NCI-H1930 (cell line): ENCODE results near the gene SIPA1L3.

Source experiments
- DNase-seq, 2 experiments: peaks; one replicate each; lab custom pipeline; 2025; lab: John Stamatoyannopoulos, UW

Gene SIPA1L3

DNA sequence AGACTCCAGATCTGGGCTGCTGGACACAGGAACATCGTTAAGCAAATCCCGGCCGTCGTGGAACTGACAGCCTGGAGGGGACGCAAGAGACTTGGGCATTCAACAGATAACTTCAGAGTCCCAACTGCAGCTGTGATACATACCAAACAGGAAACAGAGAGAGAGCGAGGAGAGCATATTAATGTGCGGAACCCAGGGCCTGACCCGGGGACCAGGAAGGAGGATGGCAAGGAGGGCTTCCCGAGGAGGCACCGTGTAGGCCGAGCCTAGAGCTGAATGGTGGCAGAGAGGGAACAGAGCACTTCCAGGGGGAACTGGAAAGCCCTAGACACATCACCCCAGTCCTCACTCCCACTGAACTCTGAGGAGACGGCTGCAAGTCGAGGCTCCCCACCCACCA lies 68.1 kb downstream of the SIPA1L3 start:
- no peak for DNase-seq

DNA sequence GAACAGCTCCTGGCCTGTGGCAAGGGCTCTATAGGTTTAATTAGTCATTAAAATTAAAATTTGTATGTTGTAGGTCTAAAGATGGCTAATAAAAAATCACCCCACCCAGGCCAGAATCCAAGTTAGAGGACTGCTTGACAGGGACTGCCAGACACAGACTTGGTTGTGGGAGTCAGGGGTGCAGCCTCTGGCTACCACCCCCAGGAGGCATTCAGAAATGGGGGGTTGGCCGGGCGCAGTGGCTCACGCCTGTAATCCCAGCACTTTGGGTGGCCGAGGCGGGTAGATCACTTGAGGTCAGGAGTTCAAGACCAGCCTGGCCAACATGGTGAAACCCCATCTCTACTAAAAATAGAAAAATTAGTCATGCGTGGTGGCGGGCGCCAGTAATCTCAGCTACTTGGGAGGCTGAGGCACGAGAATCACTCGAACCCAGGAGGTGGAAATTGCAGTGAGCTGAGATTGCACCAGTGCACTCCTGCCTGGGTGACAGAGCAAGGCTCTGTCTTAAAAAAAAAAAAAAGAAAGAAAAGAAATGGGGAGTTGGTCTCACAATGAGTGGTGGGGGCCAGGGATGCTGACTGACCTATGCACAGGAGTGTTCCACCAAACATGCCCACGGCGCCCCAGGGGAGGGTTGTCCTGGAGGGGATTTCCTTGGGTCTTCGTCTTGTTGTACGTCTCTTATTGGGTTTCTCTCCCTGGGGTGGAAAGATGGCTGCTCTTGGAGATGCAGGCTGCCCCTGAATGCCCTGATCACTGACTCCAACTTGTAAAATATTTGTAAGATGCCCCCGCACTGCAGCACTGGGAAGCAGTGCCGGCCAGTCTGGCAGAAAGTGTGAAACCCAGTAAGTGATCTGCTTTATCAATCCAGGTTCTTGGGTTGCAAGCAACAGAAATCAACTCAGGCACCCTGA lies 68.8 kb downstream of the SIPA1L3 start:
- DNase-seq: no peak

DNA sequence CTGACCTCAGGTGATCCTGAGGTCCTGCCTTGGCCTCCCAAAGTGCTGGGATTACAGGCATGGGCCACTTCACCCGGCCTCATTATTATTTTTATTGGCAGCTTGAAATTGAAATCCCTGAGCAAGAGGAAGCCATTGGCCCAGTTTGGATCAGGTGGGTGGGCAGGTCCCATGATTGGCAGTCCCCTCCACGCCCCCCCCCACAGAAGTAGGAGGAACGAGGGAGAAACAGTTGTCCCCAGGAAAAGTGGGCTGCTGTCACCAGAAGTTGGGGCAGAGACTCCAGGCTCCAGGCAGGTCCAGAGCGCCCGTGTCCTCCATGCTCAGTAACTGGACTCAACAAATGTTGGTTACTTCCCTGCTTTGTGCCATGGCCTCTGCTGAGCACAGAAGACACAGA lies 70.4 kb downstream of the SIPA1L3 start:
- DNase-seq: no peak

DNA sequence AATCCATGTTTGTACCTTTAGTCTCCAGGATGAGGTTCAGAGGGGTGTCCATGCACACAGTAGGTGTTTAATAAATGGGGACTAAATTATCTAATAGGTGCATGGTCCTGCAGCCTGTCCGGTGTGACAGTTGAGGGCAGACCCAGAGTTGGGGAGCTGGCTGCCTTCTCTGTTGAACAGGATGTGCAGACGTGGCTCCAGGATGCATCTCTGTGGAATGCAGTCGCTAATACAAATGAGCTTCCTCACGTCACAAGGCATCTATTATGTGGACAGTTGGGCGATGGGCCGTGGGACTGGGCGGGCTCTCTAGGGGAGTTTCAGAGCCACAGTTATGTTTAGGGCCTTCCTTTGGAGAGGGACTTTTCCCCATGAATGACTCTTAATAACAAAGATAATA lies 71.0 kb downstream of the SIPA1L3 start:
- DNase-seq: no peak

DNA sequence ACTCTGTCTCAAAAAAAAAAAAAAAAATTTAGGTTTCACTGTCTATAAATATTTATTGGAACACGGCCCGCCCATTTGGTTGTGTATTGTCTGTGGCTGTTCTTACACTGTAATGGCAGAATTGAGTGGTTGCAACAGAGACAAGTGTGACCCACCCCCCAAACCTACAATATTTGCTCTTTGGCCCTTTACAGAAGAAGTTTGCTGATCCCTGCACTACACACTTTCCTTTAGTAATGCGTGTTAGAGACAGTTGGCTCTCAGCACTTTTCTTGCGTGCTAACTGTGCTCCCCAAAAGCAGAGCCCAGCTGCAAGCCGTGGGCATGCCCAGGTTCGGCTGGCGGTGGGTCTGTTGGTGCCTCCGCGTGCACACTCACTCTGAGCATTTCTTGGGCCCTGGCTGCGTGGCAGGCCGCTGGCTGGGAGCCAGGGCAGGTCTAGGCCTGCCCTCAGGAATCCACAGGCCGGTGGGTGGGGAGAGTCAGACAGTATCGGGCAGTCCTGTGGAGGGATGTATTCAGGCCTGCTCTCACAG lies 72.6 kb downstream of the SIPA1L3 start:
- no peak for DNase-seq

DNA sequence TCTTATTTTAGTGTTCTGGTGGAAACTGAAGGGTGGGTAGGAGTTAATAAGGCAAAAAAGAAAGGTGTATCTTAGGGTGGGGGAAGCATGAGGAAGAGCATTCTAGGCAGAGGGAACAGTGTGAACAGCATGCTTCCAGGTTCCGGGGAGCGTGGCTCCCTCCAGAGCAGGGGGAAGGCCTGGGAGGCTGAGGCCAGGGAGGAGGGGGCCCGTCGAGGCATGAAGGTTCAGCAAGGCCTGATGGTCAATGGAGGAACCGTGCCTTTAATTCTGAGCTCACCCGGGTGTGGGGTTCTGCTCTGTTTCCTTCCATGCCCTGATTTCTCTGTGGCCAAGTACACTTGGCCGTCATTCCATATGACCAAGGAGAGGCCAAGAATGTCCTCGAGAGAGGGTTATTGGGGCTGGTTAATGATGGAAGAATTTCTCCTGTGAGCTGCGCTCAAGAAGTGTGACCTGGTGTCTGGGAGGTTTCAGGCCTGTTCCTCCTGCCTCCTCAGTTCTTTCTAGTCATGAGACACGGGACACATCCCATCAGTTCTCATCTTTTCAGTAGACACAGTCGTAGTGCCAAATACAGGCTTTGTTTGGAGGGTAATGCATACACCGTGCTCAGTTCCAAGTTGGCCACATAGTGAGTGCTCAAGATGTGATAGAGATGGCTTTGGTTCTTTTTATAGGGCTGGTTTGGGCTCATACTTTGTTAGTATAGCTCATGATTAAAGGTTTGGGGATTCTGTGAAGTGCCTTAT lies 73.6 kb downstream of the SIPA1L3 start:
- DNase-seq: no peak

DNA sequence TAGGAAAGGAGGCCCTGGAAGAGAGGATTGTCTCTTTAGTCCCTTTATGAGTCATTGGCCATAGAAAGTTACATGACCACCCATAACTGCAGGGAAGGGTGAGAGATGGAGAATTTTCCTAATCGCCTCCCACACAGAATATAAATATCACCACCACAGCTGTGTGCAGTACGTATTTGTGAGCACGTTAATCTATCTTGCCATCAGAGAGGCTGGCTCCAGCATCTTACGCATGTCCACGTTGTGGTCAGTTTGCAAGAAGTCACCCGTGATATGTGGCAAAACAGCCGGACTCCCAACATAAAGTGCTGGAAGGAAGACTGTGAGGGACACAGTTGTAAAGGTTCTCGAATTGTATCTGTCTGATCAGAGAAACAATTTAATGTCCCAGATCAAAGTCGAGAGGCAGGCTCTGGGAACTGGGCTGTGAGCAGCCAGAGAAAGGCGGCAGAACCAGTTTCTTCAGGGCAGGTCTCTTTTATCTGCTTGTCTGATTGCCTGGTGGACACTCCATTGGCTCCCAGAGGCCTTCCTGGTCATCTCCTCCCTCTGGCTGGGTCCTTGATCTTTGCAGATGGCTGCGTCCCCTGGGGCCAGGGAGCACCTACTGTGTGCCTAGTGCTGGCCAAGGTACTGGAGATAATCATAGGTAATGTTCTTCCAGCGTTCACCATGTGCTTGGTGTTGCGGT lies 74.9 kb downstream of the SIPA1L3 start:
- no peak for DNase-seq

DNA sequence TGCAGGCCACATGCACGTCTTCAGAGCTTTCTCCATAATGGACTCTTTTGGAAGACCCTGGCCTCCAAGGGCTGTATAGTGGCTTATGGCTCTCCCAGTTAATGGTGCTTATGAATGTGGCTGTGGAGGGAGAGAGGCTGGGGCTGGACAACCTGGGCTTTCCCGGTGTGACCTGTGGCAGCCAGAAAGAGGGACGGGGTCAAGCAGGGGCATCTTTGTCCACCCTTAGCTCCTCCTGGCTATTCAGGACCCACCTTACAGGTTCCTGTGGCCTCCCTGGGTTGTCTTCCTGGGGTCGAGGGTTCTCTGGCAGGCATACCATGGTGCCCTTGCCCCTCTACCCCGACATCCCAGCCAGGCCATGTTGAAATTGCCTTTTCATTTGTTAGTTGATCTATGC lies 75.6 kb downstream of the SIPA1L3 start:
- no peak for DNase-seq

DNA sequence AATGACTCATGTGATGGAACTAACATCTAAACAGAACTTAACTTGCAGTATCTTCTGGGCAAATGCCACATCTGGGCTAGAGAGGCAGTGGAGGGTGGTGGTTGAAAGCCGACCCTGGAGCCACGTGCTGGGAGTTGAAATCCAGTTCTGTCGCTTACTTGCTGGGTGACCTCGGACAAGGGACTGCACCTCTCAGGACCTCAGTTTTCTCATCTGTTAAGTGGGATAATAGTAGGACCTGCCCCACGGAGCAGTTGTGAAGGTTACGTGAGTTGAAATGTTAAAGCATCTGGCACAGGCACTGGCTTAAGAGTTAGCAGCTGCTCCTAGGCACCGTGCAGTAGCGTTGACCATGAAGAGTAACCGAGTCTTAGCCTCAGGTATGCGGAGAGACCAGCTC lies 76.1 kb downstream of the SIPA1L3 start:
- no peak for DNase-seq

DNA sequence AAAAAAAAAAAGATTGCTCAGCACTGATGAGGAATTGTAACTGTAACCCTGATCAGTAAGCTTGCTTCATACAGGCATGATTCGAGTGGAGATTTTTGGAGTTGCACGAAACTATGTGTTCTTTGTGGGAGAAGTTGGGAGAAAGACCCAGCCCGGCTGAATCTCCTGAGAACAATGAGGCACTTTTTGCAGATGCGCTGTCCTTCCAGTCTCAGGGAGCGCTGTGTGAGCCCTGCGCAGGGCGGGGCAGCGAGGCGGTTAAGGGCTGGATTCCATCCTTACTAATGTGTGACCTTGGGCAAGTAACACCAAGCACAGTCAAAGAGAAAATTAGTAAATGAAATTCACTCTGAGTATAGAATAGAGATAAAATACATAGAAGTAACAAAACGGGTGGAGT lies 76.9 kb downstream of the SIPA1L3 start:
- no peak for DNase-seq

DNA sequence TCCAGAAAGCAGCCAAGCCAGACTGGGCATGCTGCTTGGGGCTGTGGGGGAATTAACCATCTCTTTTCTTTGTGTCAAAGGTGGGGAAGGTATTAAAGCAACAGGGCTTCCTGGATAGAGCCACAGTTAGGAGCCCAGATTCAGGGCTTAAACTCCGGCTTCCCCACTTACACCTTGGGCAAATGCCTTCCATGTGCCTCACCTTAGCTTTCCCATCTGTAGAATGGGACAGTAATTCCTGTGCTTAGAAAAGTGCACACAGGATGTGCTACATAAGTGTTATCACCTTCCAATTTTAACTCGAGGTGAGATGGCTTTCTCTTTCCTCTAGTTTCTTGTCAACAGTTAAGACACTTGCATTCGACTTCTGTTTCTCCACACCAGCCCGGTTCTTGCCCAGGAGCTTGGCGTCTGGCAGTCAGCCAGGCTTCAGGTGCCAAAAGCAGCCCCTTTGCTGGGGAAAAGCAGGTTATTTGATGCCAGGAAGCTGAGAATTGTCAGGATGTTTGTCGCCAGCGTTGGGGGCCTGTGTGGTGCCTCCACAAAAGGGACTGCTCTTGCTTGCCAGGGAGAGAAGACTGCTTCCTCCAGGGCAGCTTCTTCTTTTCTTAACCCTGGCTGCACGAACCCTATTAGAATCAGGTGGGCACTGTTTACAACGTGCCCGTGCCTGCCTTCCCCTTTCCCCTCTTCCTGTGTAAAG lies 79.2 kb downstream of the SIPA1L3 start:
- DNase-seq: no peak

DNA sequence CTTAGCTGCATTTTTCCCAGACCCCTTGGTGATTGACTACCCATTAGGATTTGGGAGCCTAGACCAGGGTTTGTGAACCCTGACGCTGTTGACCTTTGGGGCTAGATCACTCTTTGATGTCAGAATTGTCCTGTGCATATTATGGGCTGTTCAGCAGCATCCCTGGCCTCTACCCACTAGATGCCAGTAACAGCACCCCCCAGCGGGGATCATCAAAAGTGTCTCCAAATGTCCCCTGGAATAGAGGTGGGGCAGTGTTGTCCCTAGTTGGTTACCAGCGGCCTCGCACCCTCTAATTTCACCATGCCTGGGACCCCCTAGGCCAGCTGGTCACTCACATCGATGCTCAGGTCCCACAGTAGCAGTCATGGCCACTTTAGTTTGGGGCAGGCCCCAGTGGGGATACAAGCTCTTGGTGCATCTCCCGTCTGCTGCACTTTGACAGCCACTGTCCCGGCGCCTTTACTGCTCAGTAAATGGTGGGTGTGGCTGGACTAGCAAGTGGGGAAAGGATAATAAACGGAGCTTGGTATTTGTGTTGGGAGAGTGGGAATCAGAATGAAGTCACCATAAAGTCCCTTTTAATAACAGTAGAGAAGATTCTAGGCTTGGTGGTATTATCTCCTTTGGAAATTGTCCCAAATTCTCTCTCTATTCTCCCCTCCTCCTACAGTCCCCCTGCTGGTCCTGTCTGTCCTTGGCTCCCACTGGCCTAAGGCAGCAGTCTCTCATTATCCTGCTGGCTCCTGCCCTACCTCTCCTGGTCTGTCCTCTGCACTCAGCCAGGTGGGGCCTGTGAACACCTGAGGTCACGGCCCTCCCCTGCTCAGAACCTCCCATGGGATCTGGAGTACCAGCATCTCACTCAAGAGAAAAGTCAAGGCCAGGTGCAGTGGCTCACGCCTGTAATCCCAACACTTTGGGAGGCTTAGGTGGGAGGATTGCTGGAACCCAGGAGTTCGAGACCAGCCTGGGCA lies 80.6 kb downstream of the SIPA1L3 start:
- no peak for DNase-seq

DNA sequence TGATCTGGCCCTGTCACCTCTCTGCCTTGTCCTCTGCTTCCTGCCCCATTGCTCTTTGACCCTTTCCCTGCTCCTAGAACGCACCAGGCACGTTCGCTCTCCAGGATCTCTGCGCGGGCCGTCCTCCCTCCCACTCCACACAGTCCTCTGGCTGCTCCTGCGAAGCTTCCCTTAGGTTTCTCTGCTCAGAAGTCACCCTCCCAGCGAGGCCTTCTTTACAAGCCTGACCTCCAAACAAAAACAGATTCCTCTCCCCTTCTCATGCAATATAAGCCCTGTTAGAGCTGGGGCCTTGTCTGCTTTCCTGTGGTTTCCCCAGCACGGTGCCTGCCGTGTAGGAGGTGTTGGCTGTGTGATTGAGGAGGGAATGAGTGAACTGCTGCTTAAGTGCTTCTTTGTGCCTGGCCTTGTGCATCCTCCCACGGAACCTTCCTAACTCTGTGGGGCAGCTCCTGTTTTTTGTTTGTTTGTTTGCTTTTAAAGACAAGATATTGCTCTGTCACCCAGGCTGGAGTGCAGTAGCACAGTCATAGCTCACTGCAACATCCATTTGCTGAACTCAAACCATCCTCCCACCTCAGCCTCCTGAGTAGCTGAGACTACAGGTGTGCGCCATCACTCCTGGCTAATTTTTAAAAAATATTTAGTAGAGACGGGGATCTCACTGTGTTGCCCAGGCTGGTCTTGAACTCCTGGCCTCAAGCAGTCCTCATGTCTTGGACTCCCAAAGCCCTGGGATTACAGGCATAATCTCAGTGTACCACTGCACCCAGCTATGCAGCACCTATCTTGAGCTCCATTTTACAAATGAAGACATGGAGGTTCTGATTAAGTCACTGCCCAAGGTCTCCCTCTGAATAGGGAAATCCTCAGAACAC lies 82.0 kb downstream of the SIPA1L3 start:
- DNase-seq: no peak

DNA sequence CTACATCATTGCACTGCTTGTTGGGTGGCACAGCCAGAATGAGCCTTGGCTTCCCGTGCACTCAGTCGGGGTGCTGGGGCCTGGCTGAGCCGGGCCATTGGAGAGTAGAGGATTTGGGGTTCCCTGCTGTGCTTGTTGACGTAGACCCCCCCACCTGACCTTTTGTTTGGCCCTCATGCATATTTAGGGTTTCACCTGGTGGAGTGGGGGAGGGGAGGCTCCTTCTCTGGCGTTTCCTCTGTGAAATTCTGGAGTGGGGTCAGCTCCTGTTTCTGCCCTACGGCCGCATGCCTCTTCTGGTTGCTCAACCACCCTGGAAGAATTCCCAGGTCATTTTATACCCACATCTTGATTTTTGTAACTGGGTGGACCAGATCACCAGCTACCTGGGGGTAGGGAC lies 82.8 kb downstream of the SIPA1L3 start:
- no peak for DNase-seq

DNA sequence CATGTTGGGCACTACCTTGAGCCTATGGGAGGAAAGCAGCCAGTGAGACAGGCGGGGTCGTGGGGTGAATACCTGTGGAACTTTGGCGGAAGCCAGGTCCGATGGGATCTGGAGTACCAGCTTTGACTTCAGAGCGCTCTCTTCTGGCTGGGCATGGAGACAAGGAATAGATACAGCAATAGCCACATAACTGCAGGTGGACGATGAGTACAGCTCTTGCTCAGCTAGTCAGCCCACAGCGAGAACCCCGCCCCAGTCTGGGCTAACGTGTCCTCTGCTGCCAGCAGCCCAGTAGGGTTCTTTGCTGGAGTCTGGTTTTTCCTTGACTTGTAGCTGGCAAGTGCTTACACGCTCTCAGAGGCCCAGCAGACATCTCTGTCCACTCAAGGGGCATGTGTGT lies 83.4 kb downstream of the SIPA1L3 start:
- no peak for DNase-seq

DNA sequence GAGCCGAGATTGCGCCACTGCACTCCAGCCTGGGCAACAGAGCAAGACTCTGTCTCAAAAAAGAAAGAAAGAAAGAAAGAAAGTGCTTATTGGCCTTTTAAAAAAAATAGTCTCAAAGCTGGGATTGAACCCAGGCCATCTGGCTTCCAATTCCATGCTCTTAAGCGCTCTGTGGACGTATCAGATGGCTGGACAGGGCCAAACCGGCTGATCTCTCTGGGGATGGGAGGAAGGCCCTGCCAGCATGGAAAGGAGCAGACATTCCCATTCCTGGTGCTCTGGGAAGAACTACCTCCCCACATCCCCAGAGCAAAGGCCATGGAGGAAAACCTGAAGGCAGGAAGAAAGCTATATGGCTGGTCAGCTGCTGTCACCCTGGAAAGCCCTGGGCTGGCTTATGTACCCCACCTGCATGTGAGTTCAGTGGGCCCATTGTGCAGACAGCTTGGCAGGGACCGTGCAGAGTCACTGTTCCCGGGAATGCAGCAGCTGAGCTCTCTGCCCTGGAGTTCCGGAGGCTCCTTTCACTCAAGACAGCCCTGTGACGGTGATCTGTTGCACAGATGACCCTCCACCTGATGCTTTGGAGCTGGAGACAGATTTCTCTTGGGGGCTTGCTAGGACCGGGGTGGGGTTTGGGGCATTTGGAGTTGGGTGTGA lies 84.3 kb downstream of the SIPA1L3 start:
- DNase-seq: no peak

DNA sequence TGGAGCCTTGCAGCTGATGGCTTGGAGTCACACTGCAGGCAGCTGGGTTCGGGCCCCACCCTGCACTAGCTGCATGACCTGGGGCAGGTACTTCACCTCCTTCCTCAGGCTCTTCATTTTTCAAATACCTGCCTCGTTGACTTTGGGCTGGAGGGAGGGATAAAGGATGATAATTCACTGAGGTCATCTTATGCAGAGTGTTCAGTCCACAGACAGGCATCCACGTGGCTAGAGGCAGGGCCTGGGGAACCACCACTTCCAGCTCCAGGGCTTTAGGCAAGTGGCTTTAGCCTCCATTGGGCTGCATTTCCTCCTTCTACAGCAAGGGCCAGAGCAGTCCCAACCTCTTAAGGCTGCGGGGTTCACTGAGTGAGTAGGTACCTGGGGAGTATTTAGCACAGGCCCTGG lies 84.8 kb downstream of the SIPA1L3 start:
- DNase-seq: no peak

DNA sequence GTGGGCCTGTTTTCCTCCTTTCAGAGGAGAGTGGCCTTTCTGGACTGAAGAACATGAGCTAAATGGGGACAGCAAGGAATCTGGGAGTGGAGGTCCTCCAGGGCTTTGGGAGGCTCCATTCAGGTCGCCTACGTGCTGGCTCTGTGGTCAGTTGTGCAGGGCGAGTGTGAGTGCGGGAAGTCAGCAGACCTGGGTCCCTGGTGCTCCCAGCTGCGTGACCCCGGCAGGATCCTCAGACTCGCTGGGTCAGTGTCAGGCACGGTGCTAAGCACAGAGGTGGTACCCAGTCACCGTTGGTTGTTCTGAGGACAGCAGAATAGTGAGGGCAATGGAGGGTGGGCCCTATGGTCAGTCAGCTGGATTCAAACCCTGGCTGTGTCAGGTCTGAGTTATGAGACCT lies 85.8 kb downstream of the SIPA1L3 start:
- no peak for DNase-seq

DNA sequence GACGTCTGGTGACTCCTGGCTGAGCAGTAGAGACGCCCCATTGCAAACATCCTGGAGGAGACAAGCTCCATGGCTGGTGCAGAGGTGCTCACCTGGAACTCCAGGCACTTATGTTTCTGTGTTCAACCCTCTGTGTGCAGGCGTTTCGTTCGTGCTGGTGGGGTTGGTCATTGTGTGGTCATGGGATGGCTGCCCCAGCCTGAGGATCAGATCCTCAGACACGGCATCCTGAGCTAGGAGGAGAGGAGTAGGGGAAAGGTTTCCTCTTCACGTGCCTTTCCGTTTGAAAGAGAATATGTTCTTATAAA lies 87.8 kb downstream of the SIPA1L3 start:
- DNase-seq: no peak
